ENCODE results near the gene NKG7.

Gene NKG7

GRCh38 chr19:51337141-51337860 lies 35.2 kb downstream of the NKG7 start:
- no peak for DNase-seq (ENCODE audit: low read depth)

GRCh38 chr19:51333836-51334460 lies 38.5 kb downstream of the NKG7 start:
- DNase-seq (ENCODE audit: low read depth): no peak

- no peak for DNase-seq (ENCODE audit: low read depth)
Observed at GRCh38 chr19:51331716-51332115, 40.7 kb downstream of the NKG7 start.

GRCh38 chr19:51331193-51331592 lies 41.3 kb downstream of the NKG7 start:
- no peak for DNase-seq (ENCODE audit: low read depth)

- no peak for DNase-seq (ENCODE audit: low read depth)
Observed at GRCh38 chr19:51330366-51330765, 42.1 kb downstream of the NKG7 start.

- no peak for DNase-seq (ENCODE audit: low read depth)
Observed at GRCh38 chr19:51329411-51329810, 43.0 kb downstream of the NKG7 start.

- no peak for DNase-seq (ENCODE audit: low read depth)
Observed at GRCh38 chr19:51327066-51328001, 45.1 kb downstream of the NKG7 start.

GRCh38 chr19:51326216-51327065 lies 46.0 kb downstream of the NKG7 start:
- DNase-seq (ENCODE audit: low read depth): no peak

- DNase-seq (ENCODE audit: low read depth): no peak
Observed at GRCh38 chr19:51325161-51325976, 47.1 kb downstream of the NKG7 start.

GRCh38 chr19:51324167-51324481 lies 48.3 kb downstream of the NKG7 start:
- no peak for DNase-seq (ENCODE audit: low read depth)

- no peak for DNase-seq (ENCODE audit: low read depth)
Observed at GRCh38 chr19:51323481-51324166, 48.8 kb downstream of the NKG7 start.

GRCh38 chr19:51321799-51322198 lies 50.7 kb downstream of the NKG7 start:
- no peak for DNase-seq (ENCODE audit: low read depth)

Data from stimulated activated CD8-positive, alpha-beta memory T cell treated with anti-CD3 and anti-CD28 coated beads, Interleukin-15, amount 100 ng/mL, for 1 hour (primary cell).